ENCODE data around the gene DNAH8.

GRCh38 chr6:39003072-39003471 lies 288.0 kb downstream of the DNAH8 start:
- peak; percentile 10 for TF ChIP-seq CTCF (IDR thresholded peaks at IDR 0.05; ENCODE audit: insufficient read depth, low read length, poor library complexity, severe bottlenecking)
- TF ChIP-seq EZH2phosphoT487 (conservative IDR thresholded peaks at IDR 0.05; ENCODE audit: low read length) = no peak

Data from SU-DHL-6 (cell line).